ENCODE results near the gene ZNF444. TPM values are rescaled to one million over a fixed set of nuclear protein-coding genes. Genes with fewer than 3 reads are reported as not detected.

The ZNF444 gene
- total and polyA plus RNA-seq, 7 donors: 11.4 to 57.4 (median 27.9) TPM

Small RNA genes within 50 kb of the gene (small RNA-seq; reads per million reads assigned to genes)
- 0 reads per million in 3 donors for gene AC024580.2
- 0 reads per million in 3 donors for gene RF00019

Other genes with a start within 250 kb of the ZNF444 start
- not detected for gene NLRP13, start 209.0 kb upstream of the ZNF444 start, total RNA-seq
- not detected for gene NLRP13, start 209.0 kb upstream of the ZNF444 start, polyA plus RNA-seq
- not detected for gene NLRP8, start 193.5 kb upstream of the ZNF444 start, total RNA-seq
- gene NLRP8, start 193.5 kb upstream of the ZNF444 start, polyA plus RNA-seq: not detected
- gene NLRP5, start 154.5 kb upstream of the ZNF444 start, total RNA-seq: not detected
- gene NLRP5, start 154.5 kb upstream of the ZNF444 start, polyA plus RNA-seq: not detected
- 10 to 100 TPM; 11.0 to 14.1 (median 12.1) TPM for gene ZNF787, start 20.0 kb upstream of the ZNF444 start, total RNA-seq
- gene ZNF787, start 20.0 kb upstream of the ZNF444 start, polyA plus RNA-seq: 10 to 100 TPM; 25.2 to 38.3 (median 26.1) TPM
- not detected for gene GALP, start 34.7 kb downstream of the ZNF444 start, total RNA-seq
- gene GALP, start 34.7 kb downstream of the ZNF444 start, polyA plus RNA-seq: not detected
- gene ZSCAN5B, start 56.5 kb downstream of the ZNF444 start, total RNA-seq: not detected
- under 1 TPM in 2 of 3 donors, not detected in 1; 0.06 to 0.60 TPM for gene ZSCAN5B, start 56.5 kb downstream of the ZNF444 start, polyA plus RNA-seq
- not detected for gene ZSCAN5C, start 61.0 kb downstream of the ZNF444 start, total RNA-seq
- gene ZSCAN5C, start 61.0 kb downstream of the ZNF444 start, polyA plus RNA-seq: not detected
- not detected for gene EDDM13, start 131.5 kb downstream of the ZNF444 start, total RNA-seq
- gene EDDM13, start 131.5 kb downstream of the ZNF444 start, polyA plus RNA-seq: 10 to 100 TPM in 1 of 3 donors, under 1 TPM in 1, not detected in 1; 0.32 to 10.8 TPM
- 1 to 10 TPM; 4.3 to 5.8 (median 5.4) TPM for gene ZSCAN5A, start 173.6 kb downstream of the ZNF444 start, total RNA-seq
- 1 to 10 TPM; 5.1 to 7.2 (median 5.4) TPM for gene ZSCAN5A, start 173.6 kb downstream of the ZNF444 start, polyA plus RNA-seq

Measured in sigmoid colon (tissue), 7 donors.